Gastrocnemius medialis (tissue), 4 donors: ENCODE results near the gene SPINT1.

Experiments used
- CTCF ChIP-seq, 5 experiments: fragments of 450-650 bp in 3 of 5; fragments of 200-600 bp in 2 of 5; sonication (generic) in 2 of 5; IDR thresholded peaks in 4 of 5; conservative IDR thresholded peaks in 1 of 5; 1 replicate in 4 of 5; 2 replicates in 1 of 5; pipeline ENCODE4 v1.5.1; 2016 to 2019; ENCODE audit warnings: antibody characterized with exemption in 5 of 5, mild to moderate bottlenecking in 3 of 5, moderate library complexity in 3 of 5
- POLR2A ChIP-seq, 2 donors: fragments of 450-650 bp; IDR thresholded peaks; one replicate each; pipeline ENCODE4 v1.6.1; 2017; ENCODE audit warnings: antibody characterized with exemption in 2 of 2, mild to moderate bottlenecking in 2 of 2, moderate library complexity in 2 of 2

GRCh38 chr15:40857601-40858341, 13.9 kb downstream of the SPINT1 start:
- TF ChIP-seq CTCF (IDR thresholded peaks at IDR 0.05 in 4 of 5, conservative IDR thresholded peaks at IDR 0.05 in 1 of 5), result peak; percentile 76 to 93 (median 91)
- no peak for TF ChIP-seq POLR2A (IDR thresholded peaks at IDR 0.05)
